Activated naive CD8-positive, alpha-beta T cell treated with anti-CD3 and anti-CD28 coated beads for 36 hours (primary cell): ENCODE results near the gene MRPL21. TPM values are rescaled to one million over a fixed set of nuclear protein-coding genes. Genes with fewer than 3 reads are reported as not detected.
A peak's percentile ranks its signal among the peaks of the same experiment; 100 is the strongest.

ENCODE experiments used
- DNase-seq: peaks from one replicate; pipeline ENCODE4 v3.0.0; 2021
- H3K27ac Mint-ChIP-seq: one replicate; pipeline ENCODE4 v1.8.0; 2022; ENCODE audit warnings: mild to moderate bottlenecking, moderate library complexity, mixed read lengths
- H3K27me3 Mint-ChIP-seq: one replicate; pipeline ENCODE4 v1.8.0; 2022; ENCODE audit warnings: mild to moderate bottlenecking, mixed read lengths
- H3K36me3 Mint-ChIP-seq: one replicate; pipeline ENCODE4 v1.8.0; 2021; ENCODE audit warnings: mild to moderate bottlenecking, mixed read lengths
- H3K4me1 Mint-ChIP-seq: one replicate; pipeline ENCODE4 v1.8.0; 2021; ENCODE audit warnings: mixed read lengths
- H3K4me3 Mint-ChIP-seq: one replicate; pipeline ENCODE4 v1.8.0; 2022; ENCODE audit warnings: mild to moderate bottlenecking, moderate library complexity, mixed read lengths
- H3K9me3 Mint-ChIP-seq: one replicate; pipeline ENCODE4 v1.8.0; 2022; ENCODE audit warnings: mixed read lengths
- total RNA-seq, 2 experiments: library from RNA; stranded (reverse); gene quantifications; one replicate each; pipeline ENCODE4 v1.2.3, GENCODE V29; 2021

Gene MRPL21
- 100 to 1,000 TPM; 118 to 127 TPM for total RNA-seq

DNA sequence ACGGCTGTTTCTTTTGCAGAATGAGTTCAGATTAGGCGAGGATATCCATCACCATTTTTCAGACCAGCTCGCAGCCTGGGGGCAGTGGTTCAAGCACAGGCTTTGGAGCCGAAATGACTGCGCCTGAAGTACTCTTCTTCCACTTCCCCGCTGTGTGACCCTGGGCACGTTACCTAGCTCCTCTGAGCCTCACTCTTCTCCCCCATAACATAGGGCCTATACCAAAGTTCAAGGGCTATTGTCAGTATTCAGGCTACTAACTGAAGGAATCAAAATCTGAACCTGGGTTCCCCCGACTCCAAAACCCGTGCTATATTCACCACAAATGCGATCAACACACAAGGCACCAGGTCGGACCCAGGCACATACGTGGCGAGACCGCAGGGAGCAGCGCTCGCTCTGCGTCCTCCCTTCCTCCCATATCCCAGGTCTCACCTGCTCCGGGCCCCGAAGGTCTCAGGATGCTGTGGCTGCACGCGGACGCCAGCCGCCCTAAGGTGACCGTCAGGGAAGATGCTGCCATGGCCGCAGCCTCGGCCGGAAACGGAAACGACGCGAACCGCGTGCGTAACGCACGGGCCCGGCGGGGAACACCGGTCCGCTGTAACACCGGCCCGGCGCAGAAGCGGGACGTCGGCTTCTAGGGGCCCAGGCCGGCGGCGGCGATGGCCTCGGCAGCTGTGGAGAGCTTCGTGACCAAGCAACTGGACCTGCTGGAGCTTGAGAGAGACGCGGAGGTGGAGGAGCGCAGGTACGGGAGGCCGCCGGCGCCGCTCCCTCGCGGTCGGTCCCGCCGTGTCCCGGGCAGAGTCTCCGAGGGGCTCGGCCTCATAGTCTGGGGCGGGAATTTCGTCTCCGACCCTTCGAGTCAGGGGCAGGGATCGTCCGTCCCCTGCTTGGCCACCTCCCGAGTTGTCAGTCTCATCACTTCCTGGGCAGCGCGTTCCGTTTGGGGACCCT, at the start of gene MRPL21, which contains the start of gene IGHMBP2:
TSS of gene MRPL21 (minus strand) at position 545 of the 960 bp plus-strand sequence. CDS start at position 523, 22 bp downstream.
TSS of gene IGHMBP2 (plus strand) at position 604 of the 960 bp plus-strand sequence. CDS start at position 666, 62 bp downstream.
- Mint-ChIP-seq H3K27ac (peak within 1 kb of the TSS; percentile 93), H3K4me1 (peaks cover 34% of the 10 kb centered on the region), H3K27me3 (no peaks in the 10 kb centered on the region), H3K4me3 (peak within 1 kb of the TSS; percentile 99), H3K9me3 (no peaks in the 10 kb centered on the region), H3K36me3 (peaks cover 25% of the 10 kb centered on the region)
- peak; percentile 89 for DNase-seq

GRCh38 chr11:68950762-68951161, 47.1 kb upstream of the MRPL21 start:
- H3K27me3 Mint-ChIP-seq: no peaks in the 10 kb centered on the region
- no peaks in the 10 kb centered on the region for H3K9me3 Mint-ChIP-seq
- peaks cover 5% of the 10 kb centered on the region for H3K4me1 Mint-ChIP-seq
- H3K27ac Mint-ChIP-seq: no peak overlapping the region
- H3K36me3 Mint-ChIP-seq: no peaks in the 10 kb centered on the region
- DNase-seq: no peak
- no peak overlapping the region for H3K4me3 Mint-ChIP-seq

GRCh38 chr11:68950270-68950669, 46.6 kb upstream of the MRPL21 start:
- no peak for DNase-seq
- H3K4me3 Mint-ChIP-seq: no peak overlapping the region
- no peak overlapping the region for H3K27ac Mint-ChIP-seq
- no peaks in the 10 kb centered on the region for H3K36me3 Mint-ChIP-seq
- H3K27me3 Mint-ChIP-seq: no peaks in the 10 kb centered on the region
- H3K9me3 Mint-ChIP-seq: no peaks in the 10 kb centered on the region
- H3K4me1 Mint-ChIP-seq: peaks cover 1% of the 10 kb centered on the region

DNA sequence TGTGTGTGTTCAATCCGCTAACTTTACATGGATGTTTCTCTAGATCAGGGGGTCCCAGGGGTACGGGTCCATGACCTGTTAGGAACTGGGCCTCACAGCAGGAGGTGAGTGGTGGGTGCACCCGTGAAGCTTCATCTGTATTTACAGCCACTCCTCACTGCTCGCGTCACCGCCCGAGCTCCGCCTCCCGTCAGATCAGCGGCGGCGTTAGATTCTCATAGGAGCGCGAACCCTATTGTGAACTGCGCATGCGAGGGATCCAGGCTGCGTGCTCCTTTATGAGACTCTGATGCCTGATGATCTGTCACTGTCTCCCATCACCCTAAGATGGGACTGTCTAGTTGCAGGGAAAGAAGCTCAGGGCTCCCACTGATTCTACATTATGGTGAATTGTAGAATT, 45.3 kb upstream of the MRPL21 start:
- no peak for DNase-seq
- no peaks in the 10 kb centered on the region for H3K27me3 Mint-ChIP-seq
- H3K4me1 Mint-ChIP-seq: no peaks in the 10 kb centered on the region
- H3K36me3 Mint-ChIP-seq: no peaks in the 10 kb centered on the region
- no peaks in the 10 kb centered on the region for H3K9me3 Mint-ChIP-seq
- no peak overlapping the region for H3K27ac Mint-ChIP-seq
- no peak overlapping the region for H3K4me3 Mint-ChIP-seq

DNA sequence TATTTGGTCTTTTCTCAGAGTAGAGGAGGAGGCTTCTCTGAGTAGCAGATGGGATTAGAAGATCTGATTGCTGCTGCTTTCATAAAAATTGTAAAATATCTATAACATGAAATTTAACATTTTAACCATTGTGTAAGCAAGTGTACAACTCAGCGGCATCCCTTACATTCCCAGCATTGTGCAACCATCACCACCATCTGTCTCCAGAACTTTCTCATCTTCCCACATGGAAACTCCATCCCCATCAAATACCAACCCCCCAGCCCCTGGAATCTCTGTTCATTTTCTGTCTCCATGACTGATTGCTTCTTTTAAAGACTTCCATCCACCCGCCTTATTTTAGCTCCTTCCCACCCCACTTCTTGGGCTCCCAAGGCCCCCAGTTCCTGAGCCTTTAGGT, 44.9 kb upstream of the MRPL21 start:
- H3K27me3 Mint-ChIP-seq: no peaks in the 10 kb centered on the region
- H3K9me3 Mint-ChIP-seq: no peaks in the 10 kb centered on the region
- no peak for DNase-seq
- H3K36me3 Mint-ChIP-seq: no peaks in the 10 kb centered on the region
- no peak overlapping the region for H3K4me3 Mint-ChIP-seq
- H3K4me1 Mint-ChIP-seq: no peaks in the 10 kb centered on the region
- no peak overlapping the region for H3K27ac Mint-ChIP-seq

DNA sequence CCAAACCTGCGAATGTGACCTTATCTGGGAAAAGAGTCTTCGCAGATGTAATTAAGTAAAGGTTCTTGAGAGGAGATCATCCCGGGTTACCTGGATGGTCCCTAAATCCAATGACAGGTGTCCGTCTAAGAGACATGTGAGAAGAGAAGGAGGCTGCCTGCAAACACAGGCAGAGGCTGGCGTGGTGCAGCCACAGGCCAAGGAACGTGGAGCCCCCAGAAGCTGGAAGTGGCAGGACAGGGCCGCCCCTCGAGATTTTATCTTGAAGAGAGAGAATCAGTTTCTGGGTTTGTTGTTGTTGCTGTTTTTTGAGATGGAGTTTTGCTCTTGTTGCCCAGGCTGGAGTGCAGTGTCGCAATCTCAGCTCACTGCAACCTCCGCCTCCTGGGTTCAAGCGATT, 43.5 kb upstream of the MRPL21 start:
- Mint-ChIP-seq H3K27me3 (no peaks in the 10 kb centered on the region), H3K4me1 (no peaks in the 10 kb centered on the region), H3K36me3 (no peaks in the 10 kb centered on the region), H3K9me3 (no peaks in the 10 kb centered on the region), H3K4me3 (no peak overlapping the region), H3K27ac (no peak overlapping the region)
- DNase-seq: no peak

- no peak overlapping the region for H3K4me3 Mint-ChIP-seq
Measured at GRCh38 chr11:68946416-68947090, 42.9 kb upstream of the MRPL21 start.

GRCh38 chr11:68942751-68943271, 39.2 kb upstream of the MRPL21 start:
- Mint-ChIP-seq H3K4me3 (no peak overlapping the region), H3K4me1 (no peaks in the 10 kb centered on the region), H3K36me3 (no peaks in the 10 kb centered on the region), H3K27me3 (no peaks in the 10 kb centered on the region), H3K9me3 (no peaks in the 10 kb centered on the region), H3K27ac (no peak overlapping the region)
- no peak for DNase-seq

More at GRCh38 chr11:68946416-68947090, 42.9 kb upstream of the MRPL21 start:
- Mint-ChIP-seq H3K9me3 (no peaks in the 10 kb centered on the region), H3K4me1 (no peaks in the 10 kb centered on the region), H3K27me3 (no peaks in the 10 kb centered on the region), H3K36me3 (no peaks in the 10 kb centered on the region), H3K27ac (no peak overlapping the region)
- no peak for DNase-seq

DNA sequence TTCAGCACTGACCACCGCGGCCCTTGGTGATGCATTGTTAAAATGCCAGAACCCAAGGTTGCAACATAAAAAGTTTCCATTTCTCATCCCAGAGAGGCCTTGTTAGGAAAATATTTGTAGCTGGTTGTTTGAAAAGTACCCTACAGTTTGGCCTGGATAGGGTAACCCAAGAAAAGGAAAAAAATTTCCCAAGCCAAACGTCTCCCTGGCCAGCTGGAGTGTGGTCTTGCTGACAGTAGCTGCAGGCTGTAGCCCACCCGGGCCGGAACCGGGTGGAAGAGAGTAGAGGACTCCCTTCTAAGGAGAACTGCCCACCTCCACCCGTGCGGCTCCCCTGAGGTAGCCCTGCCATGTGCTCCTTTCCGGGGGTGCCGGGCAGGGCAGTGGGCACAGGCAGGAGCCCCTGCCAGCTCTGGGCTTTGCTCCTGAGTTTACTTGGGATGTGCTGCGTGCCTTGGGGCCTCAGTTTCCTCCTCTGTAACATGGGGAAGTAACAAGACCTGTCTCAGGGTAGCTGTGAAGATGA, 38.5 kb upstream of the MRPL21 start:
- Mint-ChIP-seq H3K4me3 (no peak overlapping the region), H3K9me3 (no peaks in the 10 kb centered on the region), H3K27me3 (no peaks in the 10 kb centered on the region), H3K27ac (no peak overlapping the region), H3K4me1 (no peaks in the 10 kb centered on the region), H3K36me3 (no peaks in the 10 kb centered on the region)
- no peak for DNase-seq

DNA sequence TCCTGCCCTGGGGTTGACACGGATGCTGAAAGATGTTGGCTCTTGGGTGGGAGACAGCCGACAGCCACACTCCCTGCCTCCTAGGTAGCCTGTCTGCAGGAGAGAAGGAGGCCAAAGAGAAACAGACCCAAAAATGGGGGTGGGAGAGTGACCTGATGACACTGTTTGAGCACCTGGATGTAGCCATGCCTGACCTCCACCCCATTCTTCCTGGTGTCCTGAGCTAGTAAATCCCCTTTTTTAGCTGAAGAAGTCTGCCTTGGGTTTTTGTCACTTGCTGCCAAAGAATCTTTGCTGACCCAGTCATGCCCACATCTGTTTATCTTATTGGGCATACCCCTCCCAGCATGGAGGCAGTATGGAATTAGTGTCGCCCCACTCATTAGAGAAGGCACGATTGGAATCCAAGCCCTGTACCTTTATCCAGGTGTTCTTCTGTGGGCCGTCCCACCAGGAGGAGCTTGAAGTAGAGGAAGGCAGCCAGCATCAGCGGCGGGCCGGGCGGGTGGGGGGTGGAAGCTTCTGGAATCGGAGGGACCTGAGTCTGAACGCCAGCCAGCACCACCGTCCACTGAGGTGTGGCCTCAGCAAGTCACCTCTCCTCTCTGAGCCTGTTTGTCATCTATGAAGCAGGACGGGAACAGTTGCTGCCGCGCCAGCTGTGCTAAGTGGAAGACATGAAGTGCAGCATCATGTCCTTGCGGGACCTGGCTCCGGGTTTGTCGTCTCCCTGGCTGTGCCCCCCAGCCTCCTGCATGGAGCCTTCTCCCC, 37.9 kb upstream of the MRPL21 start:
- no peak for DNase-seq
- H3K9me3 Mint-ChIP-seq: no peaks in the 10 kb centered on the region
- no peak overlapping the region for H3K4me3 Mint-ChIP-seq
- no peaks in the 10 kb centered on the region for H3K27me3 Mint-ChIP-seq
- no peak overlapping the region for H3K27ac Mint-ChIP-seq
- H3K4me1 Mint-ChIP-seq: no peaks in the 10 kb centered on the region
- no peaks in the 10 kb centered on the region for H3K36me3 Mint-ChIP-seq

DNA sequence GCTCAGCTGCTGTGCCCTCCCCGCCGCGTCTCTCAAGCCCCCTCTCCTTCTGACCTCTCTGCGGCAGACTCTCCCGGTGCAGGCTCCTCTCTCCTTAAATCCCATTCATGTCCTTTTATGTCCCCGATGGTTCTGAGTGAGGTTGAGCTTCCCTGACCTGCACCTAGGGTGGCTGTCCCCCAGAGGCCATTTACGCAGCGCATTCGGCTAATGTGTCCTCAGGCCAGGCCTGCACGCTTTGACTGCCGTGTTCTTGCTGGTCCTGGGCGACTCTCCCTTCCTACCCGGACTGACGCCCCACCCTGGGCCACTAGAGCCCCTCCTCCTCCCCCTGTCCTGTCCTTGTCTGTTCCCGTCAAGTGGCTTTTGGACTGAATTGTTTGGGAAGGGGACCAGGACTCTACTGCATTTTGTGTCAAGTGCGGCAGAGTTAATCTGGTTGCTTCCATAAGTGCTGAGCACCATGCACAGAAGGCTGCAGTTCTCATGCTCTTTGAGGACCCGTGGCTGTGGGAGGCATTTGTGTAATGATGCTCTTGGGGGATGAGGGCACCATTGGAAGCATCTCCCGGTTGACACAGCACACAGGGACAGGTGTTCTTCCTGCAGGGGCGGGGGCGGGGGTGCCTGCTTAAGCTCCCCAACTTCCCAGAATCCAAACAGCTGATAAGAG, 37.2 kb upstream of the MRPL21 start:
- H3K4me1 Mint-ChIP-seq: no peaks in the 10 kb centered on the region
- H3K4me3 Mint-ChIP-seq: no peak overlapping the region
- H3K9me3 Mint-ChIP-seq: no peaks in the 10 kb centered on the region
- no peaks in the 10 kb centered on the region for H3K27me3 Mint-ChIP-seq
- DNase-seq: no peak
- no peak overlapping the region for H3K27ac Mint-ChIP-seq
- no peaks in the 10 kb centered on the region for H3K36me3 Mint-ChIP-seq

GRCh38 chr11:68939583-68940555, 36.2 kb upstream of the MRPL21 start:
- Mint-ChIP-seq H3K4me1 (no peaks in the 10 kb centered on the region), H3K9me3 (no peaks in the 10 kb centered on the region), H3K4me3 (no peak overlapping the region), H3K27me3 (no peaks in the 10 kb centered on the region), H3K27ac (no peak overlapping the region), H3K36me3 (no peaks in the 10 kb centered on the region)
- DNase-seq: no peak

GRCh38 chr11:68938816-68939582, 35.4 kb upstream of the MRPL21 start:
- Mint-ChIP-seq H3K9me3 (no peaks in the 10 kb centered on the region), H3K4me3 (no peak overlapping the region), H3K27me3 (no peaks in the 10 kb centered on the region), H3K36me3 (no peaks in the 10 kb centered on the region), H3K27ac (no peak overlapping the region), H3K4me1 (no peaks in the 10 kb centered on the region)
- DNase-seq: no peak
